DMS153 treated with DMSO at 0.1 percent for 48 hours (cell line): ENCODE data around the gene RHO.
A peak's percentile ranks its signal among the peaks of the same experiment; 100 is the strongest.
"Not testable (repeated sequence)": the region's sequence is repeated elsewhere in the genome, so short reads cannot be mapped to it uniquely, and the experiment has no call there.

Experiments
- DNase-seq: peaks from one replicate; lab custom pipeline; 2025; ENCODE audit not compliant: unreplicated experiment; lab: John Stamatoyannopoulos, UW

Gene RHO

GRCh38 chr3:129498603-129499488 is 29.6 kb upstream of the RHO start:
- DNase-seq = not testable (repeated sequence)

DNA sequence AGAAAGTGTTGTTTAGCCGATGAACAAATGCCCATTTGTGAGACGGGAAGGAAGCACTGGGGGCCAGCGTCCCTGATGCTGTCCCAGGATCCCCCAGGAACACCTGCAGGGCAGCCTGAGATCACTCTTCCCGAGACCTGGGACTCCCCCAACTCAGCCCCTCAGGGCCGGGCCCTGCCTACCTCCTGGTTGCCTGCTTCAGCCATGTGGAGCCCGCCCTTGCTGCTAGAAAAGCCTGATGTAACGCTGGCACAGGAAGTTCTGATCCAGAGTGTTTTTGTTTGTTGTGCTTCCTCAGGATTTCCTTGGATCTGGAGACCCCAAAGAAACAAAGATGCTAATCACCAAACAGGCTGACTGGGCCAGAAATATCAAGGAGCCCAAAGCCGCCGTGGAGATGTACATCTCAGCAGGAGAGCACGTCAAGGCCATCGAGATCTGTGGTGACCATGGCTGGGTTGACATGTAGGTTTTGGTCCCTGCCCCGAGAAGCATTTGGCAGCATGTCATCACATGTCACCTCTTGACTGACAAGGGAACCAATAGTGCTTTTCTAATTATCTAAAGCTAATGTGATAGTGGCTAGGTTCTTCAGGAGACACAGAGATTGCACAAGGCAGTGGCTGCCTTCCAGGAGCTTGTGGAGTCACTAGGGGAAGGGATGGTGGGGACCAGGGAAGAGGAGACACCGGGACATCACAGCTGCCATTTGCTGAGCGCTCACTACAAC is 28.7 kb upstream of the RHO start:
- DNase-seq = not testable (repeated sequence)

DNA sequence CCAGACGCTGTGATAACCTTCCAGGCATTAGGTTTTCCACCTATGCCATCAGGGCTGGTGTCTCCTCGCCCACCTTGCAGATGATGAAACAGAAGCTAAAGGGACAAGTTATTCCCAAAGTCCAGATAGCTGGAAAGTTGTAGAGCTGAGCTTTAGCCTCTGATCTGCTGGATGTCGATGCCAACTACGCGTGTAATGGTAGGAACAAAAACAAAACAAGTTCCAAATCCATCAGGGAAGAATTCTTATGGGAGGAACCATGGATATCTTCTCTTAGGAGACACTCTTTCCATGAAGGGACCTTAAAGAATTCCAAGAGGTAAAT is 28.1 kb upstream of the RHO start:
- DNase-seq = no peak

- DNase-seq = no peak
Observed at GRCh38 chr3:129501630-129502029, 26.8 kb upstream of the RHO start.

GRCh38 chr3:129502641-129503408 is 25.6 kb upstream of the RHO start:
- no peak for DNase-seq

DNA sequence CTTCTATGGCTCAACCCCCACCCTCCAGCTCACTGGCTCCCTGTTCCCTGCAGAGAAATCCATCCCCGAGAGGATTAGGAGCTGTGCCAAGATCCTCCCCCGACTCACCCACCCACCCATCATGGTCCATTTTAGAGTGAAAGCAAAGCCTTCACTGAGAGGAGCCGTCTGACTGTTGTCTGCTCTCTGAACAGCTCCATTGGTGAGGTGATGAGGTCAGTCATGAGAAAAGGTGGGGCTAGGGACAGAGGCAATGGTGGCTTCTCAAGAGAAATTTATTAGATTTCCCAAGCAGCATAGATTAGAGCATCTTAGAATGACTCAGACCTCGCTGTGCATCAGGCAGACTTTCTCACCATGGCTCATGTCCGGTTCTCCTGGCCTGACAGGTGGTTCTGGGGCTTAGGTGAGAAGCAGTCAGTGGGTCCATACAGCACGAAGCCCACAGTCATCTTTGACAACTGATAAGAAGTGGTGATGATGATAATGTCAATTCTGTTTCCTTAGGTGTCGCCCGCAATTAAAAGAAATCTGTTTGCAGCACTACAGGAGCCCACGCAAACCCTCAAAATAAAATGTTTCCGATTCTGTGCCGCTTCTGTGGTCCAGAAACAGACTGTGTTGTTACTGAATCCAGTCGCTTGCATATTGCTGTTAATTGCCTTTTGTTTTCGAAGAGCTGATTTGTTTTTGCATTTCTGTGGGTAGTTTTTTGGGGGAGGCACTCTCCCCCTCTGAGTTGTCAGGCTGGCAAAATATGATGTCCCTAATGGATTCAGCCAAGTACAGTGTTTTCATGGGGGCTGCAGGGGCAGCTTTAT is 24.8 kb upstream of the RHO start:
- no peak for DNase-seq

- no peak for DNase-seq
Observed at GRCh38 chr3:129504471-129505100, 23.9 kb upstream of the RHO start.

GRCh38 chr3:129505341-129505740 is 23.1 kb upstream of the RHO start:
- no peak for DNase-seq

DNA sequence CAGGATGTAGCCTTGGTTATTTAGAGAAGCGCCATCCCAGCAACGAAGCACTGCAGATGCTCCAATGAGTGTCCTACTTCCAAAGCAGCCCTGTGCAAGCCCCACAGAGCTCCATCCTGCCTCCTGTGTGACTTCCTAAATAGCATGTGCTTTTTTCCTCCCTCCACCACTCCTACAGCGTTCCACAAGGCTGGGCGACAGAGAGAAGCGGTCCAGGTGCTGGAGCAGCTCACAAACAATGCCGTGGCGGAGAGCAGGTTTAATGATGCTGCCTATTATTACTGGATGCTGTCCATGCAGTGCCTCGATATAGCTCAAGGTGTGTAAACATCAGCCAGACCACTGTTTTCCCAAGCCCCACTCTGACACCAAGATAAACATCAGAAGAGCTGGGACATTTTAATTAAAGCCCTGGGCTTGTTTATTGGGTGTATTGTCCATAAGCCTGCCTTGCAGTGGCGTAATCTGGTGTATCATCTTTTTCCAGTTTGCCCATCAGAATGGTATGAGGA is 22.2 kb upstream of the RHO start:
- DNase-seq = peak; percentile 87

DNA sequence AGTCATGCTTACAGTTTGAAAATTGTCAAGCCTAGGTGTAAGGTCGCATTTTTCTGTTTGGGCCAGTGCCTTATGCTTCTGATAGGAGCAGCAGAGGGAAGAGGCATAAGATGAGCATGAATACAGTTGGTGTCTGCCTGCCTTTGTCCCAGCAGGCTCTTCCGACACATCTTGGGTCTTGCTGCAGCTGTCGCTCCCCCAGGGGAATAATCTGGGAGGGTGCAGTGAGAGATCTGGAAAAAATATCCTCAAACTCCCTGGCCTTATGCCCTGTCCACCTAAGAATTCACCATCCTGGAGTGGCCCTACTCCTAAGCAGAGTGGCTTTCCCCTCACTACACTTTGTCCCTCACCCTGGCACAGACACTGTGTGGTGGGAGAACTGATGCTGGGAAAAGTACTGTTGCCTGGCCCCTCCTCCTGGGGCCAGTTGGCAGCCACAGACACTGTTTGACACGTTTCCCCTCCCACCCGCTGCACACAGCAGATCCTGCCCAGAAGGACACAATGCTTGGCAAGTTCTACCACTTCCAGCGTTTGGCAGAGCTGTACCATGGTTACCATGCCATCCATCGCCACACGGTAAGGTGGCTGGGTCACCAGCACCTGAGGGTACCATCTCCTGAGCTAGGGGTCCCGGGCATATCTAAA is 21.1 kb upstream of the RHO start:
- DNase-seq = no peak

DNA sequence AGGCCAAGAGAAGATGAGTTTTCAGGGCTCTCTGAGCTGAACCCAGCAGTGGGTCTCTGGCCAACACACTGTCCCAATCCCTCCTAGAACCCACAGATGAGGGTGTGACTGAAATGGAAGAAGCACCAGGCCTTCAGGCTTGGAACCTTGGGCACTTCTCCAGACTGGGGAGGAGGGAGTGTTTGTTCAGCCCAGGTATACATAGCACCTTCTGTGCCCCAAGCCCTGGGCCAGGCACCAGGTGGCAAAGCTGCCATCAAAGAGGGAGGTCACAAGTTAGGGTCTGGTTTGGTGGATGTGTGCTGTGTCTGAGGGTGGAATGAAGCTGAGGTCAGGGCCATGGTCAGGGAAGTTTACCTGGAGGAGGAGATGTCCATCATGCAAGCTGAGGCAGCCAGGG is 15.8 kb upstream of the RHO start:
- DNase-seq = no peak

- DNase-seq = no peak
Observed at GRCh38 chr3:129513705-129514104, 14.7 kb upstream of the RHO start.

DNA sequence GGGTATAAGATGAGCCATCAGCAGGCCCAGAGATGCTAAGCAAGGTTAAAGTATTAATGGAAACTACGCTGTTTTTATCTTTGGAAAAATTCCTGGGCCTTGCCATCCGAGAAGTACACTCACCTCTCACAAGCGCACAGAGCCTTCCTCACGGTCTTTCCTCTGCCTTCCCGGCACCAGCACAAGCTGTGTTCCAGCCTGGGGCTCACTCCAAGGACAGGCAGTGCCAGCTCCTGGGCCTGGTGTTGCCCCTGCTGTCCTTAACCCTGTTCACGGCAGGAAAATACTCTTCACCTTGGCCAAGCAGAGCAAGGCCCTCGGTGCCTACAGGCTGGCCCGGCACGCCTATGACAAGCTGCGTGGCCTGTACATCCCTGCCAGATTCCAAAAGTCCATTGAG is 14.3 kb upstream of the RHO start:
- DNase-seq = no peak

DNA sequence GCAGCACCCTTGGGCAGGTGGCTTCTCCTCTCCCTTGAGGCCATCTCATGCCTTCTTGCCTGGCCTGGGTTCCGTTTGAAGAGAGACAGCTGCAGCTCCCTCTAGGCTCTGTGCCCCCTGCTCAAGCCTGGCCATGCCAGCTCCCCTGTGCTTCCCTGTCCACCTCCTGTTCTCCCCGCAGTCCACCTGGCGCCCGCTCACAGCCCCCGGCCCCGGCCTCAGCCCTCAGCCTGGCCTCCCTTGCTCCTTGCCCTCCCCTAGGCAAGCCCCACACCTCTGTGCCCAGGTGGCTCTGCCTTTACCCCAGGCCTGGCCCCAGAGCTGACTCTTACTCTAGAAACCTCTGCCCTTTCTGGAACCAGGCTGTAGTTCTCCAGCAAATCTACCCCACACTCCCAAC is 13.9 kb upstream of the RHO start:
- DNase-seq = no peak

DNA sequence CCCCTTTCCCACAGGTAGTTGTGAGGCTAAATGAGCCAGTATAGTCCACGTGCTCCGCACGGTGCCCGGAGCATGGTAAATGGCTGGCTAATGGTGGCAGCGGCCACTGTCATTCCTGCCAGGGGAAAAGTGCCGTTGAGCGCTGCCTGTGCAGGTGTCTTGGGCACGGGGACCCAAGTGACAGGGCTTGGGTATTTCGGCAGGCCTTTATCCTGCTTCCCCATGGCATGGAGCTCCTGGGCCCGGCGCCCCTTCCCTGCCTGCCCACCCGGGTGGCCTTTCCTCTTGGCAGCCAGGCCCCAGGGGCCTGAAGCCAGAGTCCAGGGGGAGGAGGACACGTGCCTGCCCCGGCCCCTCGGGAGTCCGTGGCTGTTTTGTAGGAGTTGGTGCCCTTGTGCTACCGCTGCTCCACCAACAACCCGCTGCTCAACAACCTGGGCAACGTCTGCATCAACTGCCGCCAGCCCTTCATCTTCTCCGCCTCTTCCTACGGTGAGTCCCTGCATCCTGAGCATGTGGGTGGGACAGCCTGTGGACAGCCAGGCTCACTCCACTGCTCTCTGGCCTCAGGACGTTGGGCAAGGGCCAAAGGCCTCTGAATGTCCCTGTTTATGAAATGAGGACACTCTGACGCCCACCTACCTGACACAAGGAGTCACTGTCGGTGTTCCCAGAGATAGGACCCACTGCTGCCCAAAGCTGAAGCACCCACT is 13.2 kb upstream of the RHO start:
- DNase-seq = not testable (repeated sequence)

DNA sequence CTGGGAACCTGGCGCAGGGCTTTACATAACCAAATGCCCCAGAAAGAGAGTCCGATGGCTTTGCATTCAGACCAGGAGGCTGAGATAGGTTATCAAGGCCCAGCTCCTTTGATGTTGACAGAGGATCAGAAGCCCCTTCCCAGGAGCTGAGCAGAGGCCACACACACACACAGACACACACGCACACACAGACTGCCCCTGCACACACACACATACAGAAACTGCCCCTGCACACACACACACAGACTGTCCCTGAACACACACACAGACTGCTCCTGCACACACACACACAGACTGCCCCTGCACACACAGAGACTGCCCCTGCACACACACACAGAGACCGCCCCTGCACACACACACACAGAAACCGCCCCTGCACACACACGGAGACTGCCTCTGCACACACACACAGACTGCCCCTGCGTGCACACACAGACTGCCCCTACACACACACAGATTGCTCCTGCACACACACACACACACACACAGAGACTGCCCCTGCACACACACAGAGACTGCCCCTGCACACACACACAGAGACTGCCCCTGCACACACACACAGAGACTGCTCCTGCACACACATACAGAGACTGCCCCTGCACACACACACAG is 12.5 kb upstream of the RHO start:
- not testable (repeated sequence) for DNase-seq

GRCh38 chr3:129517516-129517915 is 10.9 kb upstream of the RHO start:
- DNase-seq = no peak

GRCh38 chr3:129518038-129518561 is 10.3 kb upstream of the RHO start:
- no peak for DNase-seq
